Measurements from ENCODE around the gene CIAO2A.
"Not testable (repeated sequence)": the region's sequence is repeated elsewhere in the genome, so short reads cannot be mapped to it uniquely, and the experiment has no call there.

CIAO2A gene

DNA sequence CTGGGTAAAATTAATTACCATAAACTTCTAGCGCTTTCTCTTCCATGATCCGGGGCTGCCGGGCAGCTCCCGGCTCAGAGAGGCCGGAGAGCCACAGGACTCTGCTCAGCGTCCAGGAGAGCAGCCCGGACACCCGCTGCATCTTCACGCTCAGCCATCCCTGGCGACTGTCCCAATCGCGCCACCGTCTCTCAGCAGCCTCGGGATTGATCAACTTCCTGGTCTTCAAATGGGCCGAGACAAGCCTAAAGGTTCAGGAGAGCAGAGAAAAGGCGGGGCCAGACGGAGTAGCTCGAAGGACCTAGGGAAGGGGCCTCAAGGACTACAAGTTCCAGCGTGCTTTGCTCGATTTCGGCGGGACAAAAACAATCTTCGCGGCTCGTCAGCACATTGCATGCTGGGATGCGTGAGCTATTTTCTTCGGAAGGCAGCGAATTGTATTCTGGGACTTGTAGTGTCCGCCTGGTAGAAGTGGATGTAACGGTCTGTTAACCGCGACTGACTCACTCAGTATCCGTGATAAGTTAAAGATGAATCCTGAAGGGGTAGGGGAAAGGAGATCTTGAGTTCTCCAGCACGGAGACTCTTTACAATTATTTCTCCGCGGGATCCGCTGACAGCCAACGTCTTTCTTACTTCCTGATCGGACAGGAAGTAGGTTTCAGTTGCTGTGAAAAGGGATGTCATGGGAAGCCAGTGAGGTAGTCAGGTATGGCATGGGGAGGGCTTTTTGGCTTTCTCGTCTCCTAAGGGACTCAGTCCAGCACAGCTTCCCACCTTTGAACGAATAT is at the start of gene CIAO2A:
Gene CIAO2A, minus strand, starts transcription at position 212 of the 791 bp plus-strand sequence. Its CDS starts 70 bp downstream, at position 142.
- DNase-seq (ENCODE audit: low spot score) = peak; percentile 100

- no peak for DNase-seq (ENCODE audit: low spot score)
Measured at GRCh38 chr15:64143276-64143675, 49.6 kb upstream of the CIAO2A start.

DNA sequence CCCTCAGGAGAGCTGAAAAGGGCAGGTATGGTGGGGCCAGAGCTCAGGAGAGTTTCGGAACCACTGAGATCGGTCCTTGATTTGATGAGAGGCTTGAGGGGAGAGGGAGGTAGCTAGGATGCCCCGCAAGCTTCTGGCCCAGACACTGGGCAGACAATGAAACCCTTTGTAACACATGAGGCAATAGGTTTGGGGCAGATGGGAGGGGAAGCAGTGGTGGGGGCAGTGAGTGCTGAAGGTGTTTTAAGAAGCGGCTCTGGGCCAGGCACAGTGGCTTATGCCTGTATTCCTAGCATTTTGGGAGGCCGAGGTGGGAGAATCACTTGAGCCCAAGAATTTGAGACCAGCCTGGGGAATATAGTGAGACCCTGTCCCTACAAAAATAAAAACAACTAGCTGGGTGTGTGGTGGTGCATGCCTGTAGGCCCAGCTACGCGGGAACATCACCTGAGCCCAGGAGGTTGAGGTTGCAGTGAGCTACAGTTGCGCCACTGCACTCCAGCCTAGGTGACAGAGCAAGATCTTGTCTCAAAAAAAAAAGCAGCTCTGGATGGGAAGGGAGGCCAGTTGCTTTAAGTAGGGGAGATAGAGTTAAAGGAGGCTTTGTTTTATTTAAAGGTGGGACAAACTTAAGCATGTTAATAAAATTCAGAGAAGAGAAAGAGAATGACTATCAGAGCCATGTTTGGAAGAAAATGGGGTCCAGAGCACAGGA is 48.3 kb upstream of the CIAO2A start:
- DNase-seq (ENCODE audit: low spot score) = no peak

DNA sequence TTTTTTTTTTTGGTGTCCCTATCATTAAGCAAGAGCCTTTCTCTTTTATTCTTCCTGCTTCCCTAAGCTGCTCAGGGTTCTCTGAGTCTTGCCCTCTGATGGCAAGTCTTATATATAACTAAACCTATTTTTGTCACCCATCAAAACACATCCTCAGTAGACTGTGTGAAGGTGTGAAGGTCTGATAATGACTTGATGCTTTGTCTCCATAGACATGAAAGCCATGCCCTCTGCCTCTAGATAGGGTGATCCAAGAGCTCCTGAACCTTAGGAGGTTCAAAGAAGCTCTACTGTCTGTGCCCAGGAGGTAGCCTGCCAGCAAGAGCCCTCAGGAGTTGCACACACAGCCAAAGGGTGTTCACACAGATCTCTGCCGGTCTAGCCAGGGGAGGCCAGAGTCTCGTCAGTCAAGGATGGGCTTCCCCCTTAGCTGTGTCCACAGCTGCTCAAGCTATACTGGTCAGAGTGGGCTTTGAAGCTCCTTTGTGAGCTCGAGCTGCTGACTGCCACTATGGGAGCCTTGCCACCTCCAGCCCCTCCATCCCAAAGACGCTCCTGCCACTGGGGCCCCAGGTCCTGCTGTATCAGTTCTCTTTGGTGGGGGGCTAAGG is 44.8 kb upstream of the CIAO2A start:
- DNase-seq (ENCODE audit: low spot score) = no peak

GRCh38 chr15:64137226-64137833 is 43.7 kb upstream of the CIAO2A start:
- peak; percentile 35 for DNase-seq (ENCODE audit: low spot score)

DNA sequence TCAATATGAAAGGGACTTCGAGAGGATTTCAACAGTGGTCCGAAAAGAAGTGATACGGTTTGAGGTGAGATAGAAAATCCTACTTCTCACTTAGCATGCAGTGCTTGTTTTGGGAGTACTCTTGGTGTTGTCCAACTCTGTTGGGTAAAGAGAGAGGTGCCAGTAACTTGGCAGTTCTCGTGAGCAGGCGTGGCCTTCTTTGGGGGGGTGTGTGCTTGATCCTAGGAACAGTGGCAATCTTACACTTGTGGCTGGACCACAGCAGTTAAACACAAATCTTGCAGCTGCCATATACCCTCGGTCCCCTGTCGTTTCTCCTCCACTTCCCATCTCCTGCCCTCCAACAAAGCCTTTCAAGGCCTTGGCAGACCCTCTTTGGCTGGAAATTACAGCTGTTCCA is 42.7 kb upstream of the CIAO2A start:
- DNase-seq (ENCODE audit: low spot score) = no peak

- no peak for DNase-seq (ENCODE audit: low spot score)
Measured at GRCh38 chr15:64134345-64134829, 40.7 kb upstream of the CIAO2A start.

GRCh38 chr15:64133623-64134344 is 40.1 kb upstream of the CIAO2A start:
- DNase-seq (ENCODE audit: low spot score) = no peak

DNA sequence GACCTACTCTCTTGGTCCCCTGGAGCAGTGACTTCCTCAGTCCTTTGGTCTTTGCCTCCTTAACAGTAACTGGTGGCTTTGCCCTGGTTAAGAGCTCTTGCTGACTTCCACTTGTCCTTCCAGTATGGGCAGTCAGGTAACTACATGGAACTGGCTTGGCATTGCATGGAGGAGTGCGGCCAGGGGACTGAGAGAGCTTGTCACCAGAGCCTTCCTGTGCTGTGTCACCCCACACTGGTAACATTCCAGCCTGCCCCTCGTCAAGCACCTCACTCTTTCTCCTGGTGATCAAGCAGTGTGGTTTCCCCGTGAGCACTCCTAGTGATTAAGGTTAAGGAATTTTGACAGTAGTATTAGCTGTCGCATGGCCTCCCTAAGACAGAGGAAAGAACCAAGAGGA is 38.6 kb upstream of the CIAO2A start:
- DNase-seq (ENCODE audit: low spot score) = no peak

DNA sequence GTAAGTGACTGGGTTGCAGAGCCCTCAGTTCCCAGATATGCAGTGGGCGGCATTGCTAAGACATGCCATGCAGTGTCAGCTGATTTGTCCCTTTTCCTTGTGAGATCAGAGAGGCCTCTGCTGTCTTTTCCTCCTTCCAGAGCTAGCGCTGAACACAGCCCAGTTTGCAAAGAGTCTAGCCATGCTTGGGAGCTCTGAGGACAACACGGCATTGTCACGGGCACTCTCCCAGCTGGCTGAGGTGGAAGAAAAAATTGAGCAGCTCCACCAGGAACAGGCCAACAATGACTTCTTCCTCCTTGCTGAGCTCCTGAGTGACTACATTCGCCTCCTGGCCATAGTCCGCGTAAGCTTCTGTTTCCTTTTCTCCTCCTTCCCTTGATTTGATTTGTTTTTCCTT is 37.9 kb upstream of the CIAO2A start:
- no peak for DNase-seq (ENCODE audit: low spot score)

DNA sequence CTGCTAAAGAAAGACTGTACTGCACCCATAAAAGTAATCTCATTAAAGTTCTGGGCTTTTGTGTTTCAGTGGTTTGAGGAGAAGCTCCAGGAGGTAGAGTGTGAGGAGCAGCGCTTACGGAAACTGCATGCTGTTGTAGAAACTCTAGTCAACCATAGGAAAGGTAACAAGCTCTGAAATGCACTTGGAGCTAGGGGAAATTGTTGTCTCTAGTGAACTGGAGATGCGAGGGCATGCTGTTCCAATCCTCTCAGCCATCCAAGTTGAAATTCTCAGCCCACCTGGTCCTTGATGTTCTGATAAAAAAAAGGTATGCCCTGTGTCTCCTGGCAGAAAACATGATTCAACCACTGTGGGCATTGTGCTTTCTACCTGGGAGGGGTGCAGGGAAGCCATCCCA is 36.5 kb upstream of the CIAO2A start:
- no peak for DNase-seq (ENCODE audit: low spot score)

DNA sequence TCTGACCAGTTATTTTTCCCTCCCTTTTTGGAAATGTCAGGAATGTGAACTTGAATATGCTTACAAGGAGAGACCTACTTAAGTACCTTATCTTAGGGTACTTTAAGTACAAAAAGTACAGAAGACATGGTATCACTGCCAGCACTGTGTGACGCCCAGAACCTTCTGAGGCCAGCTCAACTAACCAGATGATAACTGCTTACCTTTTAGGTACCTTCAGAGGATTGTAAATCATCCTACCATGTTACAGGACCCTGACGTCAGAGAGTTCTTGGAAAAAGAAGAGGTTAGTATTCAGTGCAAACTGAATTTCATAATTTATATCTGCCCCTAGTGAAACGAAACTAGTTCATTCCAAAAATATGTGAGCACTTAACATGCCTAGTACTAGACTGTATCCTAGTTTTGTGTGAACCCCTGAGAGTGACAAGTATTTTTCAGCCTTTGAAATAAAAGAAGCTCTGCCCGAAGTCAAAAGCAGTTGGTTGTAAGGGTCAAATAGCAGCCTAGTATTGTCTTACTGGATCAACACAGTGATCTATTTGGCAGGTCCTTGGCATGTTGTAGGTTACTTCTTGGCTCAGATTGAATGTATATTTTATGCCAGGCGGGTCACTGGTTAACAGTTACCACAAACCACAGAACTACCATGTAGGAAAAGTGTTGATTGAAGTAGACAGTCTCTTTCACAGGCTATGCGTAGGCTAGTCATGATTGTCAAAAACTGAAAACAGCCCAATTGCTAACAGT is 34.1 kb upstream of the CIAO2A start:
- no peak for DNase-seq (ENCODE audit: low spot score)

DNA sequence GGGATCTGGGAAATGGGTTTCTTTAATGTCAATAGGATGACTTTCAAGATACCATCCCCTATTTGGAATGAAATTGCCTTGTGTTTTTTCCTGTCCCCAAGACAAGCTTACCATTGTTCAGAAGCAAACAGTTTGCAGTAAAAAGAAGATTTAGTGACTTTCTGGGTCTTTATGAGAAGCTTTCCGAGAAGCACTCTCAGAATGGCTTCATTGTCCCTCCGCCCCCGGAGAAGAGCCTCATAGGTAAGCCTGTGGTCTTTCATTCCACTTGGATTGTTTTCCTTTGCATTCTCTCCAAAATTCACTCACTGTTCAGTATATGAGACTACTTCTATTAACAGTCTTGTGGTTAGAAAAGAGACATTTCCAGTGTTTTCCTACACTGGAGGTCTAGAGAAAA is 32.3 kb upstream of the CIAO2A start:
- no peak for DNase-seq (ENCODE audit: low spot score)

DNA sequence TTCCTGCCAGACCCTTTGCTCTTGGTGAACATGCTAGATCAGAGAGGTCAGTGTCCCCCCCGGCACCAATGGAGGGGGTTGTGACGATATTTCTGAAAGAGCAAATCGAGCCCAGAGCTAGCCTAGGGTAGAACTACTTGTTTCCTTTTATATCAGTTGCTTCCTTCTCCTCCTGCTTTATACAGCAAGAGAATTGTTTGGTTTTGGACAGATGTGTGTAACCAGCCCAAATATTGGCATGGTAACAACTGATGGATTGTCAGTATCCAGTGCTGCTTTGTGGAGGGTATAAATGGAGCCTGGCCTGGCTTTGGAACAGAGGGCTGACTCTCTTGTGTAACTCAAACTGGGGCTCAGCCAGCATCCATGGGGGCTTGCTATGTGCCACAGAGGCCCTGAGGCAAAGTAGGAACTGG is 29.3 kb upstream of the CIAO2A start:
- no peak for DNase-seq (ENCODE audit: low spot score)

GRCh38 chr15:64122444-64122843 is 28.8 kb upstream of the CIAO2A start:
- no peak for DNase-seq (ENCODE audit: low spot score)

DNA sequence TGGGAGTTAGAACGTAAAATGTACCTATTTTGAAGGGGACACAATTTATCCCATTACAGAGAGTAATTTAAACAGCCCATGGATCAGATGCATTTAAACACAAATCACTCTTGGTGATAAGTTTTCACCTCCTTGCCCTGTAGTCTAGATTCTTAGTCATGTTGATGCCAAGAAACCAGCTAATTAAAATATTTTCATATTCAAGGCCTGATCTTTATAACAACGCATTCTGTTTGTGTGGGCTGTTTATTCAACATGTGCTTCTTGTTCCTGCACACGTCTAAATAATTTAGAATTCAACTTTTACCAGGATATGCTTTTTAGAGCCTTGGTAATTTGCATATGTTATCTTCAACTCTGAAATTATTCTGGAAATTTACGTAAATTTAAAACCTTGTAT is 28.0 kb upstream of the CIAO2A start:
- DNase-seq (ENCODE audit: low spot score) = no peak

DNA sequence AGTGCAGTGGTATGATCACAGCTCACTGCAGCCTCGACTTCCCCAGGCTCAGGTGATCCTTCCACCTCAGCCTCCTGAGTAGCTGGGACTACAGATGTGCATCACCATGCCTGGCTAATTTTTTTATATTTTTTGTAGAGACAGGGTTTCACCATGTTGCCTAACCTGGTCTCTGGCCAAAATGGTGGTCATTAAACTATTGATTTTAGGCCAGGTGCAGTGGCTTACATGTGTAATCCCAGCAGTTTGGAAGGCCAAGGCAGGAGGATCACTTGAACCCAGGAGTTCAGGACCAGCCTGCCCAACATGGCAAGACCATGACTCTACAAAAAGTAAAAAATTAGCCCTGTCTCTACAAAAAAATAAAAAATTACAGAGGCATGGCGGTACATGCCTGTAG is 26.7 kb upstream of the CIAO2A start:
- DNase-seq (ENCODE audit: low spot score) = not testable (repeated sequence)

GRCh38 chr15:64117759-64118487 is 24.3 kb upstream of the CIAO2A start:
- DNase-seq (ENCODE audit: low spot score) = no peak

GRCh38 chr15:64112904-64113303 is 19.3 kb upstream of the CIAO2A start:
- no peak for DNase-seq (ENCODE audit: low spot score)

DNA sequence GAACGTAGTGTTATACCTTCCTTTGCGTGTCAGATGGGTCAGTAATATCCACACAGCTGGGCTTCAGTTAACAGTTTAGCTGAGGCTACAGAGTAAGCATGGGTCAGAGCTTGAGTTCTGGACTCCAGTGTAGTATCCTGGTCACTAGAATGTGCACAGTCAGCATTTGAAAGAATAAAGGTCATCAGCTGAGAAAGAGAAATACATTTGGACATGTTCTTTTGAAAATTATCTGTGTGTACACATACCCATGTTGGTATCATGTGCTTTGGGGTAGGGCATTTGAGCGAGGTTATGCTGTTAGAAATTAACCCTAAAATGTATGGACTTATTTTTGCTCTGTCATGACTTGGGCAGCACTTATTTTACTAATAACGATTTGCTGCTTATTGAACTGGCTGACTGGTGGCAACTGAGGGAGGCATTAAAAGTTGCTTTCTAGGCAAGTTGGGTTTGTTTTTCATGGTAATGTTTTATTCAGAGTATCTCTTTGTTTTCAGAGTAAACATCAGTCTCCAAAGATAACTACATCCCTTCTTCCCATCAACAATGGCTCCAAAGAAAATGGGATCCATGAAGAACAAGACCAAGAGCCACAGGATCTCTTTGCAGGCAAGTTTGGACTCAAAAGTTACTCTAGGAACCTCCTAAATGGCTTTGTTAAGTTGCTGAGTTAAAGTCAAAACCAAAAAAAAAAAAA is 18.6 kb upstream of the CIAO2A start:
- DNase-seq (ENCODE audit: low spot score) = no peak
